HAP-1 (cell line): Measurements from ENCODE around the gene CCDC136.

ENCODE experiments used
- DNase-seq, 2 experiments: peaks; one replicate each; pipeline ENCODE4 v3.0.0-alpha.2; 2016 to 2020; ENCODE audit warnings: low spot score in 2 of 2
- H3K27me3 ChIP-seq: fragments of 250-450 bp; sonication (Bioruptor Pico); 2 replicates; pipeline ENCODE4 v1.5.1; 2020; ENCODE audit warnings: low read depth, mild to moderate bottlenecking, moderate library complexity
- H3K36me3 ChIP-seq: fragments of 250-450 bp; sonication (Bioruptor Pico); replicated peaks from 2 replicates; pipeline ENCODE4 v1.5.1; 2020; ENCODE audit warnings: mild to moderate bottlenecking
- H3K4me1 ChIP-seq: fragments of 250-450 bp; sonication (Bioruptor Pico); 2 replicates; pipeline ENCODE4 v1.5.1; 2020; ENCODE audit warnings: mild to moderate bottlenecking
- H3K4me3 ChIP-seq: fragments of 250-450 bp; sonication (Bioruptor Pico); 2 replicates; pipeline ENCODE4 v1.5.1; 2020; ENCODE audit warnings: mild to moderate bottlenecking, moderate library complexity
- H3K9me3 ChIP-seq: fragments of 250-450 bp; sonication (Bioruptor Pico); 2 replicates; pipeline ENCODE4 v1.5.1; 2020; ENCODE audit warnings: mild to moderate bottlenecking, moderate library complexity
- in situ Hi-C: fragments of 300-500 bp; cut with MboI; formaldehyde crosslinking; loops from 3 replicates; pipeline ENCODE4 v1.14.3; 2020; ENCODE audit warnings: low sequenced_read_pairs, inconsistent platforms, mixed read lengths

CCDC136 gene

GRCh38 chr7:128856001-128856718 is 64.4 kb downstream of the CCDC136 start:
- Histone ChIP-seq H3K36me3 (peaks cover 47% of the 10 kb centered on the region), H3K4me3 (no peak overlapping the region), H3K4me1 (no peaks in the 10 kb centered on the region), H3K9me3 (no peaks in the 10 kb centered on the region), H3K27me3 (no peaks in the 10 kb centered on the region)
- DNase-seq: no peak
- in situ Hi-C loops: no loop called here

- H3K9me3 ChIP-seq: no peaks in the 10 kb centered on the region
- peaks cover under 1% of the 10 kb centered on the region; the same call in 1 of the 2 replicates for H3K4me1 ChIP-seq
- no peaks in the 10 kb centered on the region for H3K27me3 ChIP-seq
- peaks cover 30% of the 10 kb centered on the region for H3K36me3 ChIP-seq
- no peak overlapping the region for H3K4me3 ChIP-seq
- DNase-seq: no peak
- in situ Hi-C loops: no loop called here
Observed at GRCh38 chr7:128858380-128859231, 66.8 kb downstream of the CCDC136 start.

GRCh38 chr7:128859232-128860157 is 67.7 kb downstream of the CCDC136 start:
- in situ Hi-C loops: no loop called here
- Histone ChIP-seq H3K36me3 (peaks cover 23% of the 10 kb centered on the region), H3K9me3 (no peaks in the 10 kb centered on the region), H3K4me3 (no peak overlapping the region), H3K27me3 (no peaks in the 10 kb centered on the region), H3K4me1 (peaks cover 6% of the 10 kb centered on the region; the same call in 1 of the 2 replicates)
- DNase-seq: no peak

GRCh38 chr7:128860158-128861073 is 68.6 kb downstream of the CCDC136 start:
- Histone ChIP-seq H3K9me3 (no peaks in the 10 kb centered on the region), H3K4me3 (no peak overlapping the region), H3K27me3 (no peaks in the 10 kb centered on the region), H3K36me3 (peaks cover 21% of the 10 kb centered on the region), H3K4me1 (peaks cover 6% of the 10 kb centered on the region; the same call in 1 of the 2 replicates)
- in situ Hi-C loops: no loop called here
- no peak for DNase-seq

- Histone ChIP-seq H3K9me3 (no peaks in the 10 kb centered on the region), H3K36me3 (peaks cover 10% of the 10 kb centered on the region), H3K4me3 (peak overlapping the region; percentile 68), H3K4me1 (peaks cover 6% of the 10 kb centered on the region; the same call in 1 of the 2 replicates), H3K27me3 (no peaks in the 10 kb centered on the region)
- in situ Hi-C loops: no loop called here
- DNase-seq: no peak
Observed at GRCh38 chr7:128861957-128862570, 70.3 kb downstream of the CCDC136 start.

- H3K4me3 ChIP-seq: peak within 1 kb of the TSS; percentile 68
- H3K9me3 ChIP-seq: no peaks in the 10 kb centered on the region
- H3K36me3 ChIP-seq: peaks cover 10% of the 10 kb centered on the region
- DNase-seq: peak; percentile 96 to 99
- peaks cover 6% of the 10 kb centered on the region; the same call in 1 of the 2 replicates for H3K4me1 ChIP-seq
- no peaks in the 10 kb centered on the region for H3K27me3 ChIP-seq
- in situ Hi-C loops: no loop called here
Observed at GRCh38 chr7:128862571-128863432, 71.0 kb downstream of the CCDC136 start, which contains the start of gene ATP6V1F. TSS of gene ATP6V1F (plus strand) at chr7:128862856. CDS start at chr7:128862905, 49 bp downstream.

- H3K27me3 ChIP-seq: no peaks in the 10 kb centered on the region
- in situ Hi-C loops: no loop called here
- H3K4me3 ChIP-seq: peak overlapping the region; percentile 68
- no peaks in the 10 kb centered on the region for H3K9me3 ChIP-seq
- peaks cover 8% of the 10 kb centered on the region for H3K4me1 ChIP-seq
- DNase-seq: peak; percentile 74 to 79
- peaks cover 10% of the 10 kb centered on the region for H3K36me3 ChIP-seq
Observed at GRCh38 chr7:128863433-128863989, 71.7 kb downstream of the CCDC136 start.

- H3K4me3 ChIP-seq: no peak overlapping the region
- in situ Hi-C loops: no loop called here
- peaks cover 17% of the 10 kb centered on the region for H3K4me1 ChIP-seq
- DNase-seq: no peak
- peaks cover 10% of the 10 kb centered on the region for H3K36me3 ChIP-seq
- H3K27me3 ChIP-seq: no peaks in the 10 kb centered on the region
- H3K9me3 ChIP-seq: no peaks in the 10 kb centered on the region
Observed at GRCh38 chr7:128865303-128865702, 73.5 kb downstream of the CCDC136 start.

GRCh38 chr7:128865996-128866877 is 74.5 kb downstream of the CCDC136 start:
- Histone ChIP-seq H3K4me3 (no peak overlapping the region), H3K9me3 (no peaks in the 10 kb centered on the region), H3K4me1 (peaks cover 17% of the 10 kb centered on the region), H3K36me3 (peaks cover 10% of the 10 kb centered on the region), H3K27me3 (no peaks in the 10 kb centered on the region)
- DNase-seq: no peak
- in situ Hi-C loops: no loop called here

GRCh38 chr7:128867241-128867640 is 75.5 kb downstream of the CCDC136 start:
- in situ Hi-C loops: no loop called here
- H3K36me3 ChIP-seq: peaks cover 10% of the 10 kb centered on the region
- no peak for DNase-seq
- no peaks in the 10 kb centered on the region for H3K27me3 ChIP-seq
- H3K4me3 ChIP-seq: no peak overlapping the region
- H3K9me3 ChIP-seq: no peaks in the 10 kb centered on the region
- peaks cover 20% of the 10 kb centered on the region for H3K4me1 ChIP-seq
